Fibroblast of skin of abdomen (primary cell): Measurements from ENCODE around the gene CDHR5. TPM values are rescaled to one million over a fixed set of nuclear protein-coding genes. Genes with fewer than 3 reads are reported as not detected.
"Not testable (repeated sequence)": the region's sequence is repeated elsewhere in the genome, so short reads cannot be mapped to it uniquely, and the experiment has no call there.

ENCODE experiments used
- DNase-seq: peaks from one replicate; pipeline ENCODE4 v3.0.0-alpha.2; 2013
- polyA plus RNA-seq, 2 experiments: library from polyadenylated mRNA; unstranded; fragments of 120-200 nt; gene quantifications; one replicate each; pipeline ENCODE4 v1.2.1, GENCODE V29; 2013; ENCODE audit not compliant: insufficient read length in 2 of 2

Gene CDHR5, protein sequence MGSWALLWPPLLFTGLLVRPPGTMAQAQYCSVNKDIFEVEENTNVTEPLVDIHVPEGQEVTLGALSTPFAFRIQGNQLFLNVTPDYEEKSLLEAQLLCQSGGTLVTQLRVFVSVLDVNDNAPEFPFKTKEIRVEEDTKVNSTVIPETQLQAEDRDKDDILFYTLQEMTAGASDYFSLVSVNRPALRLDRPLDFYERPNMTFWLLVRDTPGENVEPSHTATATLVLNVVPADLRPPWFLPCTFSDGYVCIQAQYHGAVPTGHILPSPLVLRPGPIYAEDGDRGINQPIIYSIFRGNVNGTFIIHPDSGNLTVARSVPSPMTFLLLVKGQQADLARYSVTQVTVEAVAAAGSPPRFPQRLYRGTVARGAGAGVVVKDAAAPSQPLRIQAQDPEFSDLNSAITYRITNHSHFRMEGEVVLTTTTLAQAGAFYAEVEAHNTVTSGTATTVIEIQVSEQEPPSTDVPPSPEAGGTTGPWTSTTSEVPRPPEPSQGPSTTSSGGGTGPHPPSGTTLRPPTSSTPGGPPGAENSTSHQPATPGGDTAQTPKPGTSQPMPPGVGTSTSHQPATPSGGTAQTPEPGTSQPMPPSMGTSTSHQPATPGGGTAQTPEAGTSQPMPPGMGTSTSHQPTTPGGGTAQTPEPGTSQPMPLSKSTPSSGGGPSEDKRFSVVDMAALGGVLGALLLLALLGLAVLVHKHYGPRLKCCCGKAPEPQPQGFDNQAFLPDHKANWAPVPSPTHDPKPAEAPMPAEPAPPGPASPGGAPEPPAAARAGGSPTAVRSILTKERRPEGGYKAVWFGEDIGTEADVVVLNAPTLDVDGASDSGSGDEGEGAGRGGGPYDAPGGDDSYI
- polyA plus RNA-seq (2013, experiment 1 of 2; ENCODE audit: insufficient read length): 0.12 TPM
- 0.14 TPM for polyA plus RNA-seq (2013, experiment 2 of 2; ENCODE audit: insufficient read length)

DNA sequence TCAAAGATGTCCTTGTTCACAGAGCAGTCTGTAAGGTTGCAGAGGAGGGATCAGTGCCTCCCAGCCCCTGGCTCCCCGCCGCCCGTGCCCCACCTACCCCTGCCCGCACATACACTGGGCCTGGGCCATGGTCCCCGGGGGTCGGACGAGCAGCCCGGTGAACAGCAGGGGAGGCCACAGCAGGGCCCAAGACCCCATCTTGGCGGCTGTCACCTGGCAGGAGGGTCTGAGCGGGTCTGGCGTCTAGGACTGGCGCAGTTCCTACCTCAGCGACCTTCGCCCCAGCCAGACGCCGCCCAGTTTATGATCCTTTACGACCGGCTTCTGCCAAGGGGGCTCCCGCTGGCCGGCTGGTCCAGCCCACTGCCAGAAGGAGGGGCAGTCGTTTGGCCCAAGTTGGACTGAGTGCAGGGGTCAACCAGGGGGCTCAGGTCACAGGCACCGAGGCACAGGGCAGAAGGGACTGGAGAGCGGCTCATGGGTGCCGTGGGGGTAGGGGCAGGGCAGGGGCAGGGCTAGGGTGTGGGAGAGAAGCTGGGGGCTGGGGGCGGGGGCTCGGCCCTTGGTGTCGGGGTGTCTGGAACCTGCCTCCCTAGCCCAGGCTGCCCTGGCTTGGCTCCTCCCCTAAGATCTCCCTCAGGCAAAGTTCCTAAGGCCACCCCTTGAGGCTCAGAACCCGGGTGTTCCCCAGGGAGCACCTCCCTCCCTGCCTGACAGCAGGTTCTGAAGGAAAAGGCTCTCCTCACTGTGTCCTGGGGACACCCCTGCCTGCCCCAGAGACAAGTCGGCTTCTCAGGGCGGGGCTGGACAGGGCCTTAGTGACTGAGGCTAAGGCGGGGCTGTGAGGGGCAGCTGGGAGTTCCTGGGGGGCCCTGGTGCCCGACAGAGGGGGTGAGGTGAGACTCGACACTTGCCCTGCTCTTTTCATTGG lies at the start of gene CDHR5:
Gene CDHR5, minus strand, starts transcription at position 251 of the 931 bp plus-strand sequence. Its CDS starts 53 bp downstream, at position 198.
- no peak for DNase-seq

DNA sequence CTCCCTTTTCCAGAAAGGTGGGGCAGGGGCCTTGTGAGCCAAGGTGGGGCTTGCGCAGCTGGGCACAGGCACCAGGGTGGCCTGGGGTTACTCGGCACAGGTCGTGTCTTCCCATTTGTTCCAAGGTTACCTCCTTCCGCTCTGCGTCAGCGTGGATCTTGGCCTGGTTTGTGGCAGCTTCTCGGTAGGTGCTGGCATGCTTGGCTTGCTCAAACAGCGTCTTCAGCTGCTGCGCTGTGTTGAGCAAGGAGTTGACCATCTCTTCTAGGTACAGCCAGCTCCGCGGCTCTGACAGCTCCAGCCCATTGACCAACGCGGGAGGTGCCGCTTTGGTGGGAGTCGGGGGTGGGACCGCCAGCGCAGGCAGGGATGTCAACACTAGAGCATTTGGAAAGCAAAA lies 49.7 kb upstream of the CDHR5 start:
- no peak for DNase-seq

DNA sequence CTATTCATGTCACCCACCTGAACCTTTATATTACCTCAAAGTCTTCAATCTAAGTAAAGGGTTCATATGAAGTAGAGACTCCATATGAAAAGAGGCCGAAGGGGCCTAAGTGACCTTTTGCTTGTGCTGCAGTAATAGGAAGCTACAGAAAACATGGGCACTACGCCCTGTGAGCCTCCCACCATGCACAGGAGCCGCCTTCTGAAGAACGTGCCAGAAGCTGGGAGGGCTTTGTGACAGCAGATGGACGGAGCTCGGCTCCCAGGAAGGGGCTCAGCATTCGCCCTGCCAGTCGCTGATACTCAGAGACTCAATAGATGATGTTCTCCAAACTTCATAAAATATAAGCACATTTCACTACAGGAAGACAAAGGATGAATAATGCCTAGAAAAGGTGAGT lies 49.1 kb upstream of the CDHR5 start:
- no peak for DNase-seq

DNA sequence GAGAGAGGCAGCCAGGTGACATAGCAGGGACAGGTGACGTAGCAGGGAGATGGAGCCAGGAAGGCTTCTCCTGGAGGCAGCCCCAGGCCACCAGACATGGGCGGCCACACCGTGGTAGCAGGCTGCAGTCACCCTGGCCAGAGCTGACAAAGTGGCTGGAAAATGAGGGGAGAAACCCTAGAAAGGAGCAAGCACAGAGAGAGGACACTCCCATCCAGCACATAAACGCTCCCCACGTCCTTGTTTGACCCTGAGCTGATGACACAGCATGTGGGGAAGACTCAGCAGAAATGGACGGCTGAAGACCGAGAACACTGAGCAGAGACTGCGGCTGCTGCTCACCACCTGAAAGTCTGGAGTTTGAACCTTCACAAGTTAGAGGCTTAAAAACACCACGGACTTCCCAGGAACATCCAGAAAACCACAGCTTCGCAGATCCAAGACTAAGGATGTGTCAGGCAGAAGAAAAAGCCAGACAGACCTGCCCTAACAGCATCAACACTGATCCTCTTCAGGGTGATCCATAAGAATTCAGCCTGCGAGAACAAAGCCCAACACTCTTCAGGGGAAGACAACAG lies 41.0 kb upstream of the CDHR5 start:
- peak; percentile 65 for DNase-seq

DNA sequence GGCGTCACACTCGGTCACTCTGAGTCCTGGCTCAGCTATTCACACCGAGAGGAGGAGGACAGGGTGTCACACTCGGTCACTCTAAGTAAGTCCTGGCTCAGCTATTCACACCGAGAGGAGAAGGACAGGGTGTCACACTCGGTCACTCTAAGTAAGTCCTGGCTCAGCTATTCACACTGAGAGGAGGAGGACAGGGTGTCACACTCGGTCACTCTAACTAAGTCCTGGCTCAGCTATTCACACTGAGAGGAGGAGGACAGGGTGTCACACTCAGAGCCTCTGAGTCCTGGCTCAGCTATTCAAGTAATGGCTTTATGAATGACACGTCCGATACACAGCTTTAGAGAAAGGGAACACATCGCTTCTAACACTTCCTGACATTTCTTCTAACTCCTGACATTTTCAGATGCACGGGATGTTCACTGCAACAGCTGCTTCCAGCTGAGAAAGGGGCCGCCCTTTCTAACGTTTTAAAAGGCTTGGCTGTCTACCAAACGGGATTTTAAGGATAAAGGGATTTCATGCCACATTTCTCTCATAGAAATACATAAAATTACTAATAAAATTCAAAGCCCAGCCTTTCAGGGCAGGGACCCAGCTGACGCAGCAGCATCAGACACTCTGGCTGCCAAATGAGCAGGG lies 40.4 kb upstream of the CDHR5 start:
- peak; percentile 10 for DNase-seq

DNA sequence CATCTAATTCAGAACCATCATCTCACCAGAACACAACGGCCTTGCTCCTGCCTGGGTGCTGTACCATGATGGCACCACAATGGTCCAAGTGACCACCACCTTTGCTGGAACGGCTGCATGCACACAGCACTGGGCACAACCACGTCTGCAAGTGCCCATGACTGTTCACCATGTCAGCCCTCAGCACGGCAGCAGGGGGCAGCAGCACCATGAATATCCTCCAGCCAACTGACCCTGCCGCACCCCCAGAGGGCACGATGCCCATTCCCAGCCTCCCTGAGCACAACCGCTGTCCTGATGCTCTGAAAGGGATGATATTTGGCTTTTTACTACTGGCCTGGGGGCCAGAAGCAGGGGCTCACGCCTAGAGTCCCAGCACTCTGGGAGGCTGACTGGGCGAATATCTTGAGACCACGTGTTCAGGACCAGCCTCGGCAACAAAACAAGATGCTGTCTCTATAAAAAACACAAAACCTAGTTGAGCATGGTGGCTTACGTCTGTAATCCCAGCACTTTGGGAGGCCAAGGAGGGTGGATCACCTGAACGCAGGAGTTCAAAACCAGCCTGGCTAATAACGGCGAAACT lies 38.0 kb upstream of the CDHR5 start:
- DNase-seq: peak; percentile 29

DNA sequence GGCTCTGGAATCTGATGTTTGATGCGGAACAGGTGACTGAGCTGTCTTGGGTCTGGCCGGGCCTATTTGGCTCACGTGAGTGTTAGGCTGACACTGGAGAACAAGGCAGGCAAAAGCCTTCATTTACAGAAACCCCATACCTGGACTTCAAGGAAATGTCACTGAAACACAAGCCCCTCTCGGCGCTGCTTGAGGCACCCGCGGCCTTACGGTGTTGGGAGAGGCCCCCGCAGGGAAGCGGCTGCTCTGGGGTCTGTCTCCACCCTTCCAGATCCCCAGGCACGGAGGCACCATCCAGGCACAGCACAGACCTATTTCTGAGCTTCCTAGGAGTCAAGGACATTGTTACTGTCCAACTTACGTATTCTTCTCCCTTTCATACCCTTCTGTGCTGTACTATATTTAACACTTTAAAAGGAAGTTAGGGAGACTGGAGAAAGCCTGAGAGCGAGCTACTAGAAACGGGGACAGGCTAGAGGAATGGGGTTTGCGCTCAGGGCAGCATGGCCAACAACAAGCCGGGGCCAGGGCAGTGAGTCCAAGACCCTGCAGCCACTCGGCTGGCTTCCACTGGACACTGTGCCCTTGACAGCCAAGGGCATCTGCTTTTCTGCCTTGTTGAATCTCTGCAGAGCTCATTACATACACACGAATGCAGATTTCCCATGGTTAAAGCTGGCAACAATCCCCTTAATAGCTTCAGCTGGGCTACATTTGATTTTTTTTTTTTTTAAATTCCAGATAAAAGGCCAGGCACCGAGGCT lies 36.1 kb upstream of the CDHR5 start:
- no peak for DNase-seq

DNA sequence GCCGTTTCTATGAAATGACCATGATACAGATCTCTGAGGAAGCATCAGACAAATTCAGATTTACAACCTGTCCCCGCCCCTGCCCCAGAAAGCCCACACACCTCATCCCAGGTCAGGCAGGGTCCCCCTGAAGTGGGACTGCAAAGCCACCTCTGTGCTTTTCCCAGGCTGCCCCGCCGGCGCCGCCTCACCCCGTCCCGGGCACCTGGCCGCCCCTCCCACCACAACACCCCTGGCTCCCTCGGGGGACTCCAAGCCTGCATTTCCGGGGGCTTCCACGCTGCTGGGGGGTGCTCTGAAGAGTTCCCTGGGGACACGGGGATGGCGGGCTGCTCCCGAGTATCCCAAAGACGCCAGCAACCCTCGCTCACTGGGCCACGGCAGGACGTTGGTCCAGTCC lies 35.5 kb upstream of the CDHR5 start:
- DNase-seq: no peak

DNA sequence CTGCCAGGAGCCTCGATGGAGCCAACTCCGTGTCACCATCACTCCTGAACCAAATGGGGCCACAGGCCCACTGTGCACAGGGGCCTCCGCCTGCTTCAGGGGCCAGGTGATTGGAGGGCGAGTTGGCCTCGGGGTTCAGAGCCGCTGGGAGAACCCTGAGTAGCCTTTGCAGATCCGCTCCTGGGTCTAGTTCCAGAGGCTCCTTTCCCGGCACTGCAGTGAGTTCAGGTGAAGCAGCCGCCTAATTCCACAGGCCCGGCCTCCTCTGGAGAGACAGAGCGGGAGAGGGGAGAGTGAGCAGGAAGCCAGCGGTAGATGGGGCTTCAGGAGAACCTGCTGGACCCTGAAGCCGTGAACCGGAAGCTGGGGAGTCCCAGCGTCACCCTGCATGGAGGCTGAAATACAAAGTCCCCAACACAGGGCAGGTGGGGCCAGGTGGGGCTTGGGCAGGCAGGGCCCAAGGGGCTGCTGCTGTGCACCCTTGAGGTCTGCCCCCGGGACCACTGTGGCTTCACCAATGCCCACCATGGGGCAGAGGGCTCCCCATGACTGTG lies 34.9 kb upstream of the CDHR5 start:
- DNase-seq: no peak

DNA sequence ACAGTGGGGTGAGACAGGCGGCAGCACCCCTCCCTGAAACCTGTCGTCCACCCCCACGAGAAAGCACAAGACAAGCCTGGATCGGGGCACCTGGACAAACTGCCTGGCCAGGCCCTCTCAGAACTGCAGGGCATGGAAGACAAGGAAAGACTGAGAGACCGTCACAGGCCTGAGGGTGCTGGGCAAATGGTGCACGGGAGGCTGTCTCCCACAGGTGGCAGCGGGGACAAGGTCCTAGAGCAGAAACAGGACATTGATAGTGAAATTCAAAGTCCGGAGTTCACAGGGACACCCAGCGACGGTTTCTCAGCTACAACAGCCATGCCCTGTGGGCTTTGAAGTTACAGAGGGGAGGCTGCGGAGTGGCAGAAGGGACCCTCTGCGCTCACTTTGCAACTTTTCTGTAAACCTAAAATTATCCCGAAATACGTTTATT lies 33.0 kb upstream of the CDHR5 start:
- DNase-seq: no peak

DNA sequence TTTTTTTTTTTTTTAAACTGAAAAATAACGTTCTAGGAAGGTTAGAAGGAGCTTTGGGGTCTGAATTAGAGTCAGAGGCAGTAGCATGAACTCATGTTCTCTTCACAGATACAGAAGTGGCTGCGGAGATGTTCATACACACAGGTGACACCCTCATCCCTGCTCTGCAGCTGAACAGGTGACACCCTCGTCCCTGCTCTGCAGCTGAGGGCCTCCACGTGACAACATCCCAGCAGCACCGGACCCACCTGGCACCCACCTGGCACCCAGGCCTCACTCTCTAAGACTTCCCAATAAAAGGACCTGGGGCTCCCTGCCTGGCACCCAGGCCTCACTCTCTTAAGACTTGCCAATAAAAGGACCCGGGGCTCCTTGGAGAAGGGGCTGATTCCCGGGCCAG lies 32.1 kb upstream of the CDHR5 start:
- DNase-seq: no peak

DNA sequence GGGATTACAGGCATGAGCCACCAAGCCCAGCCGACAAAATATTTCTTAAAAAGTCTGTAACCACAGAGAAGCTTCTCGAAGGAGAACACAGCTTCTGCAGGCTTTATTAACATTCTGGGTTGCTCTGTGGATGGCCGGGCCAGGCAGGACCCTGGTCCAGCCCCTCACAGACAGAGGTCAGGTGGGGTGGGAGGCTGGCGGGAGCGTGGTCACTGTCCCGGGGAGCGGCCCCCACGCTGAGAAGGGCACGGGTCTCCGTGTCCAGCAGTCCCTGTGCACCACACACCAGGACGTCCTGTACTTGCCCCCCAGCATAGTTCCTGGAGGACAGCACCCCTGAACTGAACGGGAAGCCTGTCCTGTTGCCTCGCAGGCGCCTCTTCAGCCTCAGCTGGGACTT lies 31.7 kb upstream of the CDHR5 start:
- no peak for DNase-seq

DNA sequence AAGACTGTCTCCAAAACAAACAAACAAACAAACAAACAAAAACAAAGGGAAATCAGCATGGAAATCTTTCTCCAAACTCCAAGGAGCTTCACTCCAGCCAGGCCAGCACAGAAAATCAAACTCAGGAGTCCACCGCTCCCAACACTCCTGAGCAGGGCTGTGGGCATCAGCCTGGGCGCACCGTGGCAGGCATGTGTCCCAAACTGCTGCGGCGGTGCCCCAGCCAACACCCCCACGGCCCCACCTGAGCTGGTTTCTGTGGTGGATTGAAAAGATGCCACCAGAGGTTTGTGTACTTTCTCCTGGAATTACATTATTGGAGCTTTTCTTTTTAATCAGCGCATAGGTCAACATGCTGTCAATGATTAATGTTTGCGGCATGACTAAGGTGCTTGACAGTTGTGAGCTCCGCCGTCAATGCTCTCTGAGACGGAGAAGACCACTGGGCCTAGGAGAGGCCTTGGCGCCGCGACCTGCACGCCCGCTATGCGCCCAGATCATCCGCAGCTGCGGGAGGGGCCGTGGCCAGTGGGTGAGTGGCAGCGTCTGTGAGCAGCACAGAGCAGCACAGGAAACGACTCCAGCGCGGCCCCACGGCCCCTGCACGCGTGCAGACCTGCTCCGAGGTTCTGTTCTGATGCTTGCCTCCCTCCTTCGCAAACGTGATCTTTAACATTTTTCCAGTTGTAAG lies 30.4 kb upstream of the CDHR5 start:
- DNase-seq: no peak

DNA sequence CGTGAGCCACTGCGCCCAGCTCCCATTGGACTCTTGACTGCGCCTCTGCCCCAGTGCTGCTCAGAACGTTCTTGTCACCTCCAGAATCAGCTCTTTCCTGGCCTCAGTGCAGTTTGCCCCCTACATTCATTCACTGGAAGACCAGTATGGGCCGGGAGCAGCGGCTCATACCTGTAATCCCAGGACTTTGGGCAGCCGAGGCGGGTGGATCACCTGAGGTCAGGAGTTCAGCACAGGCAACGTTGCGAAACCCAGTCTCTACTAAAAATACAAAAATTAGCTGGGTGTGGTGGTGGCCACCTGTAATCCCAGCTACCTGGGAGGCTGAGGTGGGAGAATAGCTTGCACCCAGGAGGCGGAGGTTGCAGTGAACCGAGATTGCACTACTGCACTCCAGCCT lies 29.7 kb upstream of the CDHR5 start:
- DNase-seq: not testable (repeated sequence)

DNA sequence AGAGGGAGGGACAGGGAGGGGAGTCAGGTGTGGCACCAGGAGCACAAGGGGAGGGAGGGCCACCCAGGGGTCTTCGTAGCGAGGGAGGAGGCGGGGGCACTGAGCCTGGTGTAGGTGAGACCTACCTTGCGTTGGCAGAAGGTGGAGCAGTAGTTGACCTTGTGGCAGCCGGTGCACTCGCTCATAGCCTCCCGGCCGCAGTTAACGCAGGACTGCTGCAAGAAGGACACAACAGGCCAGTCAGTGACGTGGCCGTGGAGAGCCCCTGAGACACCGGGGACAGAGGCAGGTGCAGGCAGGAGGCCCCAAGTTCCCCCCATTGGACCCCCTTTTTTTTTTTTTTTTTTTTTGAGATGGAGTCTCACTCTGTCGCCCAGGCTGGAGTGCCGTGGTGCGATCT lies 29.1 kb upstream of the CDHR5 start:
- DNase-seq: no peak

DNA sequence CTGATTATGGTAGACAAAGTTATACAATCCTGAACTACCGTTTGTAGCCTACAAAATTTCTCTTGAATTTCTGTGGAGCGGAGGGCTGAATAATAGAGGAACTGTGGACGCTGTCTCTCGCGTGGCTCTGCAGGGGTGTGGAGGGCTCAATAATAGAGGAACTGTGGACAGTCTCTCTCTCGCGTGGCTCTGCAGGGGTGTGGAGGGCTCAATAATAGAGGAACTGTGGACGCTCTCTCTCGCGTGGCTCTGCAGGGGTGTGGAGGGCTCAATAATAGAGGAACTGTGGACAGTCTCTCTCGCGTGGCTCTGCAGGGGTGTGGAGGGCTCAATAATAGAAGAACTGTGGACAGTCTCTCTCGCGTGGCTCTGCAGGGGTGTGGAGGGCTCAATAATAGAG lies 28.4 kb upstream of the CDHR5 start:
- DNase-seq: not testable (repeated sequence)

DNA sequence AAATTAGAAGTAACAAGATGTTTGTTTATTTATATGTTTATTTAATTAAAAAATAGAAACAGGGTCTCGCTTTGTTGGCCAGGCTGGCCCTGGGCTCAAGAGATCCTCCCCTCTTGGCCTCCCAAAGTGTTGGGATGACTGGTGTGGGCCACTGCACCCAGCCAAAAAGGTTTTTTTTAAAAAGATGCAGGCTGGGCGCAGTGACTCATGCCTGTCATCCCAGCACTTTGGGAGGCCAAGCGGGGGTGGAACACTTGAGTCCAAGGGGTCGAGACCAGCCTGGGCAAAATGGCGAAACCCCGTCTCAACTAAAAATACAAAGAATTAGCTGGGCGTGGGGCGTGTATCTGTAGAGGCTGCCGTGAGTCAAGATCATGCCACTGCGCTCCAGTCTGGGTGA lies 25.7 kb upstream of the CDHR5 start:
- DNase-seq: no peak

DNA sequence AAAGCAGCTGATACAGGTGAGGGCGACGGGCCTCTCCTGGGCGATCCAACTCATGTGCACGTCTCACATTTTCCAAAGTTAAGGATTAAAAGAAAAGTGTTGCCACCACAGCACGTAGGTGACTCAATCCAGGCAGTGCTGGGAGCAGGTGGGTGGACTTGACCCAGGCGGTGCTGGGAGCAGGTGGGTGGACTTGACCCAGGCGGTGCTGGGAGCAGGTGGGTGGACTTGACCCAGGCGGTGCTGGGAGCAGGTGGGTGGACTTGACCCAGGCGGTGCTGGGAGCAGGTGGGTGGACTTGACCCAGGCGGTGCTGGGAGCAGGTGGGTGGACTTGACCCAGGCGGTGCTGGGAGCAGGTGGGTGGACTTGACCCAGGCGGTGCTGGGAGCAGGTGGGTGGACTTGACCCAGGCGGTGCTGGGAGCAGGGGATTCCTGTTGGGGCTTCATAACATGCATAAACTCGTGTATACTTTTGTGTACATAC lies 23.0 kb upstream of the CDHR5 start:
- DNase-seq: not testable (repeated sequence)

DNA sequence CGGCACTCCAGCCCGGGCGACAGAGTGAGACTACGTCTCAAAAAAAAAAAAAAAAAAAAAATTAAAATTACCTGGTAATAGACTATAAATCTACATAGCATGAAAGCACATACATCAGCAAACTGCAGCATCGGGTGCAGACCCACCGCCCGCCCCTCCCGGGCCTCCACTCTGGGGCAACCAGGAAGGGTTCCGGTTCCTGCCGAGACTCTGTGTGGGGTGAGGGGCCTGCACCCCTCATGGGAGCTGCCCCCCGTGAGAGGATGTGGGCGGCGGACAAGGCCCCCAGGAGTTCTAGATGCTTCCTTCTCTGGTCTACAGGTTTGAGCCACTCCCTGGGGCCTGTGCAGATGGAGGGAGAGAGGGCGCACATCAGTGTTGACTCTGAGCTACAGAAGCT lies 21.5 kb upstream of the CDHR5 start:
- DNase-seq: no peak
